T-cell (primary cell): Measurements from ENCODE around the gene RARRES1. TPM values are rescaled to one million over a fixed set of nuclear protein-coding genes. Genes with fewer than 3 reads are reported as not detected.

ENCODE experiments used
- ATAC-seq, 4 experiments: fragments of 200-7000 bp in 3 of 4; fragments of 150-1000 bp in 1 of 4; cut with Tn5 transposase; replicated peaks in 1 of 4; 1 replicate in 3 of 4; 2 replicates in 1 of 4; pipeline ENCODE4 v1.10.0; 2021; ENCODE audit warnings: moderate library complexity in 3 of 4, mild to moderate bottlenecking in 2 of 4, moderate number of reproducible peaks in 1 of 4
- CTCF ChIA-PET, 2 donors: fragments of 300-600 bp; sonication (Branson Sonifier 250); formaldehyde crosslinking; loops; one replicate each; lab custom pipeline; 2022; ENCODE audit warnings: antibody characterized with exemption in 2 of 2; lab: Charles Lee
- POLR2A ChIA-PET, 2 donors: fragments of 300-600 bp; sonication (Branson Sonifier 250); formaldehyde crosslinking; loops; one replicate each; lab custom pipeline; 2022; ENCODE audit warnings: antibody characterized with exemption in 2 of 2; lab: Charles Lee
- DNase-seq, 35 experiments: peaks; one replicate each; pipeline versions ENCODE4 v3.0.0 to v3.0.0-alpha.2; 2013 to 2023
- H3K27ac ChIP-seq: one replicate; pipeline ENCODE4 v1.5.1; 2013; ENCODE audit warnings: low read length
- H3K27me3 ChIP-seq, 2 experiments: replicated peaks in 1 of 2; 1 replicate in 1 of 2; 2 replicates in 1 of 2; pipeline versions ENCODE4 v1.6.1 to v1.7.0; 2013; ENCODE audit warnings: low read length in 1 of 2, mixed read lengths in 1 of 2; ENCODE audit not compliant: control insufficient read depth in 2 of 2, insufficient read depth in 2 of 2; ENCODE audit errors: extremely low read depth in 1 of 2
- H3K36me3 ChIP-seq, 2 donors: 1 replicate in 1 of 2; 2 replicates in 1 of 2; pipeline versions ENCODE4 v1.6.1 to v1.7.0; 2013; ENCODE audit warnings: low read length in 1 of 2; ENCODE audit not compliant: control insufficient read depth in 2 of 2, insufficient read depth in 1 of 2; ENCODE audit errors: extremely low read depth in 1 of 2
- H3K4me1 ChIP-seq, 2 experiments: 1 replicate in 1 of 2; 2 replicates in 1 of 2; pipeline versions ENCODE4 v1.6.1 to v1.7.0; 2013; ENCODE audit warnings: low read length in 2 of 2, mixed read lengths in 1 of 2; ENCODE audit not compliant: insufficient read depth in 2 of 2, control insufficient read depth in 1 of 2; ENCODE audit errors: extremely low read depth in 1 of 2
- H3K4me3 ChIP-seq, 2 donors: 1 replicate in 1 of 2; 2 replicates in 1 of 2; pipeline versions ENCODE4 v1.5.1 to v1.7.0; 2013; ENCODE audit warnings: mild to moderate bottlenecking in 2 of 2, low read length in 1 of 2, moderate library complexity in 1 of 2; ENCODE audit not compliant: control insufficient read depth in 1 of 2; ENCODE audit errors: extremely low read depth in 1 of 2
- H3K9me3 ChIP-seq: 2 replicates; pipeline ENCODE4 v1.7.0; 2013
- H3K27ac Mint-ChIP-seq, 2 donors: one replicate each; pipeline ENCODE4 v1.8.0; 2020 to 2021; ENCODE audit warnings: mild to moderate bottlenecking in 2 of 2, mixed read lengths in 2 of 2
- H3K27me3 Mint-ChIP-seq, 2 donors: one replicate each; pipeline ENCODE4 v1.8.0; 2021 to 2022; ENCODE audit warnings: mixed read lengths in 2 of 2
- H3K36me3 Mint-ChIP-seq: one replicate; pipeline ENCODE4 v1.8.0; 2021; ENCODE audit warnings: mixed read lengths
- H3K4me1 Mint-ChIP-seq, 3 donors: one replicate each; pipeline ENCODE4 v1.8.0; 2020 to 2022; ENCODE audit warnings: mixed read lengths in 3 of 3, mild to moderate bottlenecking in 1 of 3
- H3K4me3 Mint-ChIP-seq, 3 donors: one replicate each; pipeline ENCODE4 v1.8.0; 2020 to 2022; ENCODE audit warnings: mild to moderate bottlenecking in 3 of 3, mixed read lengths in 3 of 3, moderate library complexity in 3 of 3
- H3K9me3 Mint-ChIP-seq, 3 donors: one replicate each; pipeline ENCODE4 v1.8.0; 2020 to 2022; ENCODE audit warnings: mixed read lengths in 3 of 3
- WGBS: methylation state at CpG from one replicate; pipeline ENCODE4 v1.1.5; 2013; ENCODE audit warnings: missing lambda C conversion rate; ENCODE audit not compliant: insufficient coverage; 5-methylcytosine and 5-hydroxymethylcytosine counted together
- total RNA-seq, 35 experiments: library from RNA in 6 of 35; stranded (reverse) in 6 of 35; fragments of 120-200 nt in 1 of 35; gene quantifications; one replicate each; pipeline versions ENCODE4 v1.2.1 to v1.2.4 and lab custom pipeline; 2013 to 2026

RARRES1 gene
- total RNA-seq, 5 donors from 2014 or later (not counting 1 experiment from before 2014, with no cell fraction given): not detected

- H3K4me3 ChIP-seq: no peak overlapping the region
- ChIA-PET CTCF (no interaction called here), POLR2A (no interaction called here)
- no CpG with 5 or more reads among the region's 5 CpGs for WGBS
- no peak overlapping the region for H3K27ac Mint-ChIP-seq
- no peaks in the 10 kb centered on the region for H3K36me3 ChIP-seq
- no peaks in the 10 kb centered on the region for H3K4me1 ChIP-seq
- H3K27me3 Mint-ChIP-seq: no peaks in the 10 kb centered on the region
- no peaks in the 10 kb centered on the region for H3K4me1 Mint-ChIP-seq
- H3K4me3 Mint-ChIP-seq: no peak overlapping the region
- H3K9me3 Mint-ChIP-seq: no peaks in the 10 kb centered on the region
- H3K27me3 ChIP-seq: no peaks in the 10 kb centered on the region
- DNase-seq: no peak
- H3K9me3 ChIP-seq: no peaks in the 10 kb centered on the region
- H3K36me3 Mint-ChIP-seq: peaks cover 10% of the 10 kb centered on the region
- ATAC-seq: no peak
- no peak overlapping the region for H3K27ac ChIP-seq
These were observed 21.6 kb upstream of the RARRES1 start for GRCh38 chr3:158753854-158754253.

- Histone ChIP-seq H3K36me3 (peaks cover 0 to 8% of the 10 kb centered on the region in 2 donors), H3K4me1 (no peaks in the 10 kb centered on the region), H3K27me3 (no peaks in the 10 kb centered on the region), H3K9me3 (no peaks in the 10 kb centered on the region), H3K4me3 (no peak overlapping the region), H3K27ac (no peak overlapping the region)
- no peak for ATAC-seq
- Mint-ChIP-seq H3K36me3 (peaks cover 20% of the 10 kb centered on the region), H3K4me1 (no peaks in the 10 kb centered on the region), H3K4me3 (no peak overlapping the region), H3K27ac (no peak overlapping the region), H3K9me3 (no peaks in the 10 kb centered on the region), H3K27me3 (no peaks in the 10 kb centered on the region)
- ChIA-PET POLR2A (no interaction called here), CTCF (no interaction called here)
- no CpG with 5 or more reads among the region's 1 CpG for WGBS
- DNase-seq: no peak
These were observed 19.1 kb upstream of the RARRES1 start for GRCh38 chr3:158751316-158751715.

DNA sequence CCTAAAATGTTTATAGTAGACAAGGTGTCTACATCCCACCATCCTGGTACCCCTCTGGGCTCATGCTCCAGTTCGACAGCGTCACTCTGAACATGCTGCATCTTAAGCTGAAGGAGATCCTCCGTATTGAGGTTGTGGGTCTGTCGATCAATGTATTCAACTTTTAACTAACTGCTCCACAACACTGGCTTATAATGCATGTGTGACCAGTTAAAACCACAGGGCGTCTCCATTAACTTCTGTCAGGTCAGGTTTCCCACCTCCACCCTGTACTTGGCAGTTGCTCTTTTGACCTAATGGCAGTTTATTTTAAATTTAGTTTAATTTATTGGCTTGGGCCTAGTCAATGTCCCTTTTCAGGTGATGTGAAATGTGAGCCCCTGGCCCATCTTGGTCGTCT, 17.8 kb upstream of the RARRES1 start:
- POLR2A ChIA-PET: no interaction called here
- CTCF ChIA-PET: interaction anchor here in 1 of 2 donors (0.5 kb wide), 1 partner anchor 34 kb away, joined by 3 read pairs; no protein-coding TSS in a partner anchor

GRCh38 chr3:158749526-158749925, 17.3 kb upstream of the RARRES1 start:
- no peak for ATAC-seq
- Histone ChIP-seq H3K27me3 (no peaks in the 10 kb centered on the region), H3K27ac (no peak overlapping the region), H3K36me3 (peaks cover 0 to 8% of the 10 kb centered on the region in 2 donors), H3K9me3 (no peaks in the 10 kb centered on the region), H3K4me3 (no peak overlapping the region), H3K4me1 (no peaks in the 10 kb centered on the region)
- DNase-seq: no peak
- CTCF ChIA-PET: no interaction called here
- peaks cover 32% of the 10 kb centered on the region for H3K36me3 Mint-ChIP-seq
- H3K27ac Mint-ChIP-seq: no peak overlapping the region
- POLR2A ChIA-PET: no interaction called here
- no peaks in the 10 kb centered on the region for H3K9me3 Mint-ChIP-seq
- H3K4me1 Mint-ChIP-seq: no peaks in the 10 kb centered on the region
- H3K4me3 Mint-ChIP-seq: no peak overlapping the region
- no peaks in the 10 kb centered on the region for H3K27me3 Mint-ChIP-seq
- WGBS: 93% methylated on average over 3 of the region's 5 CpGs

More for the DNA sequence above, 17.8 kb upstream of the RARRES1 start:
- Mint-ChIP-seq H3K27ac (no peak overlapping the region), H3K27me3 (no peaks in the 10 kb centered on the region), H3K9me3 (no peaks in the 10 kb centered on the region), H3K4me1 (no peaks in the 10 kb centered on the region), H3K4me3 (no peak overlapping the region), H3K36me3 (peaks cover 27% of the 10 kb centered on the region)
- Histone ChIP-seq H3K27ac (no peak overlapping the region), H3K4me3 (no peak overlapping the region), H3K27me3 (no peaks in the 10 kb centered on the region), H3K4me1 (no peaks in the 10 kb centered on the region), H3K9me3 (no peaks in the 10 kb centered on the region), H3K36me3 (peaks cover 0 to 8% of the 10 kb centered on the region in 2 donors)
- no peak for ATAC-seq
- WGBS: 89% methylated on average over 4 of the region's 6 CpGs
- no peak for DNase-seq

DNA sequence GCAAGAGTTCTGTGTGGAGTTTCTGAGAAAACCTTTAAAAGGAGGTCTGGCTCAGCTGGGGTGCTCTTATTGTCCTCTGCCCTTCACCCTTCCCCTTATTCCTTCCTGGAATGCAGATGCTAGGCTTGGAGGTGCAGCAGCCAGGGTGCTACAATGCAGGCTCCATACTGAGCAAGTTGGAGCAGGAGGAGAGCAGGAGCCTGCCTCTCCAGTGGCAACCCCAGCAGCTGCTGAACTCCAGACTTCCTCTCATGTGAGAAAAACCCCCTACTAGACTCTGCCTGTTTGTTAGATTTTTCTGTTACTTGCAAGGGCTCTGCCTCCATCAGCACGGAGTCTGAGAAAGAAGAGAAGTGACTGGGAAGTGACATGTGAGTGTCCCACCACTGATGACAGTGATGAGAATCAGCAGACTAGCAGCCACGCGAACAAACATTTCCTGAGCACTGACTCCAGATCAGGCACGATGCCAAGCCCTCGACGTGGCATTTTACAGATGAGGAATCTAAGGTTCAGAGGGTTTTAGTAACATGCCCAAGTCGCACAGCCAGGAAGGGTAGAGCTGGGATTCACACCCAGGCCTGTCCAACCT, 16.1 kb upstream of the RARRES1 start:
- 45% methylated on average over 4 of the region's 7 CpGs for WGBS
- H3K36me3 ChIP-seq: peaks cover 0 to 8% of the 10 kb centered on the region in 2 donors
- ATAC-seq (no peak), DNase-seq (no peak)
- H3K27me3 ChIP-seq: no peaks in the 10 kb centered on the region
- Mint-ChIP-seq H3K4me1 (no peaks in the 10 kb centered on the region), H3K4me3 (no peak overlapping the region), H3K27ac (no peak overlapping the region), H3K27me3 (no peaks in the 10 kb centered on the region), H3K36me3 (peaks cover 41% of the 10 kb centered on the region), H3K9me3 (no peaks in the 10 kb centered on the region)
- no peak overlapping the region for H3K4me3 ChIP-seq
- H3K27ac ChIP-seq: no peak overlapping the region
- no peaks in the 10 kb centered on the region for H3K9me3 ChIP-seq
- ChIA-PET POLR2A (no interaction called here), CTCF (no interaction called here)
- no peaks in the 10 kb centered on the region for H3K4me1 ChIP-seq

DNA sequence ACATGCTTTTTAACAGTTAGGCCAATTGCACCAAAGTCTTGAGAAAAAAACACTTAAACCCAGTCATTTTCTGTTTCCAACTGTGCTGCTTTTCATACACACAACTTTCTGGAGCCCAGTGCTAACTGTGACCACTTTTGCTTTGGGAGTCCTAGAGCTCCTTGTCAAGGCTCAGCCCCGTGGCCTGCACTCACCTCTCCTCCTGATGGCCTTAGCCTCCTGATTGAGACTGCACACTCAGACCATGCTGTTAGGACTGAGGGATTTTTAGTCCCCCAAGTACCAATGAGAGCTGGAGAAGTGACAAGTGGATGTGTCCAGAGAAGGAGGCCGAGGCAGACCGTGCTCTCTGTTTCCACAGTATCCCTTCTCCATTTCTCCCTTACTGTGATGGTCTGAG, 15.2 kb upstream of the RARRES1 start:
- Histone ChIP-seq H3K27me3 (no peaks in the 10 kb centered on the region), H3K36me3 (peaks cover 0 to 8% of the 10 kb centered on the region in 2 donors), H3K4me3 (no peak overlapping the region), H3K4me1 (no peaks in the 10 kb centered on the region), H3K27ac (no peak overlapping the region), H3K9me3 (no peaks in the 10 kb centered on the region)
- Mint-ChIP-seq H3K27me3 (no peaks in the 10 kb centered on the region), H3K36me3 (peaks cover 41% of the 10 kb centered on the region), H3K4me1 (peaks cover 0 to 4% (median 2%) of the 10 kb centered on the region in 3 donors), H3K4me3 (no peak overlapping the region), H3K9me3 (no peaks in the 10 kb centered on the region), H3K27ac (no peak overlapping the region)
- no CpG with 5 or more reads among the region's 3 CpGs for WGBS
- DNase-seq: no peak
- POLR2A ChIA-PET: no interaction called here
- no peak for ATAC-seq
- CTCF ChIA-PET: no interaction called here
